NT2/D1 (cell line): ENCODE data around the gene MYH15.

ENCODE experiments used
- DNase-seq: peaks from one replicate; pipeline ENCODE4 v3.0.0-alpha.2; 2011; ENCODE audit warnings: low read depth, low spot score
- H3K27me3 ChIP-seq: 2 replicates; pipeline ENCODE4 v1.6.0; 2011; ENCODE audit warnings: mild to moderate bottlenecking; ENCODE audit not compliant: insufficient read length, insufficient read depth
- H3K36me3 ChIP-seq: 2 replicates; pipeline ENCODE4 v1.6.1; 2011; ENCODE audit warnings: mild to moderate bottlenecking, low read length, mixed read lengths; ENCODE audit not compliant: insufficient read depth, insufficient read length
- H3K4me1 ChIP-seq: 2 replicates; pipeline ENCODE4 v1.5.1; 2011; ENCODE audit not compliant: insufficient read depth, insufficient read length
- H3K4me3 ChIP-seq: 2 replicates; pipeline ENCODE4 v1.5.1; 2011; ENCODE audit warnings: low read depth; ENCODE audit not compliant: insufficient read length
- H3K9ac ChIP-seq: 2 replicates; pipeline ENCODE4 v1.6.0; 2011; ENCODE audit warnings: low read depth; ENCODE audit not compliant: insufficient read length
- H3K9me3 ChIP-seq: 2 replicates; pipeline ENCODE4 v1.5.1; 2011; ENCODE audit warnings: mild to moderate bottlenecking, low read length; ENCODE audit not compliant: insufficient read depth
- SUZ12 ChIP-seq: IDR thresholded peaks from 2 replicates; pipeline ENCODE4 v1.6.1; 2011; ENCODE audit not compliant: insufficient read length, insufficient read depth; ENCODE audit errors: extremely low read depth
- YY1 ChIP-seq: IDR thresholded peaks from 2 replicates; pipeline ENCODE4 v1.6.1; 2011; ENCODE audit not compliant: insufficient read length, insufficient read depth
- ZNF274 ChIP-seq: IDR thresholded peaks from 2 replicates; pipeline ENCODE4 v1.6.1; 2011; ENCODE audit warnings: mild to moderate bottlenecking, low read depth, low read length

Gene MYH15

DNA sequence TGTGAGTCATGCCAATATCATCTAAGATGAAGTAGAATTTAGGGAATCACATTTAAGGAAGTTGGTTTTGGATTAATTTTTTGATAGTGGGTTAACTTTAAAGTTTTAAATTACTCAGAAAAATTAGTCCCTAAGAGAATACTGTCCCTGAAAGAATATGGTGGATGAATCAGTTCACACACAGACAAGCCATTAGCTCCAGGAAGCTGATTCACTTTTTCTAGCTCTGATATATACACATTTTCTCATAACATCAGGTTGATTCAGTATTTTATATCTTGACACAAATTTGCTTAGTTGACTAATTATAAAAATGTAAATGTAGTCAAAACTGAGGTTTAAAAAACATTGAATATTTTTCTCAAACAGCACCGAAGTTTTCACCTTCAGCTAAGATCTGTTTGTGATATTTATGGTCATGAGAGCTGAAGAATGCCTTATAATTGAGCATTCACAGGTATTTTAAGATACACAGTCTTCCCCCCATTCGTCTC, 55.1 kb downstream of the MYH15 start:
- TF ChIP-seq YY1, result no peak
- no peak for TF ChIP-seq SUZ12
- TF ChIP-seq ZNF274, result no peak
- Histone ChIP-seq H3K4me3 (no peak overlapping the region), H3K4me1 (no peaks in the 10 kb centered on the region), H3K9ac (no peak overlapping the region), H3K9me3 (no peaks in the 10 kb centered on the region), H3K27me3 (no peaks in the 10 kb centered on the region), H3K36me3 (no peaks in the 10 kb centered on the region)
- no peak for DNase-seq

DNA sequence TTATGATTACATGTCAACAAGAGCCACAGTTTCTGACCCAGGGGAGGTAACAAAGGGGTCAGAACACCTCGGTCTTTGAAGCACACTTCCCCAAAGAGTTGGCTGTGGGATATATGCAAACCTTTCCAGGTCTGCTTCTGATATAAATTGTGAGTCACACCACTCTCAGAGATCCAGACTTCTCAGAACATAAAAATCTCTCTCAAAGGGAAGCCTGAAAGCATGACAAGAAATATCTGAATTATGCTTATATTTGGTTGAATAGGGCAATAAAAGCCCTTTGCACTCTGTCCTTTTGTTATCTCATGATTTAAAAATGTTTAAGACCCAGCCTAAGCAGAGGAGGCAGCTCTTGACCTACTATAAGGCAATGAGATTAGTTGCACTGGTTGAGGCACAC, 56.8 kb downstream of the MYH15 start:
- no peaks in the 10 kb centered on the region for H3K36me3 ChIP-seq
- no peak for DNase-seq
- no peak for TF ChIP-seq ZNF274
- no peak for TF ChIP-seq YY1
- TF ChIP-seq SUZ12, result no peak

DNA sequence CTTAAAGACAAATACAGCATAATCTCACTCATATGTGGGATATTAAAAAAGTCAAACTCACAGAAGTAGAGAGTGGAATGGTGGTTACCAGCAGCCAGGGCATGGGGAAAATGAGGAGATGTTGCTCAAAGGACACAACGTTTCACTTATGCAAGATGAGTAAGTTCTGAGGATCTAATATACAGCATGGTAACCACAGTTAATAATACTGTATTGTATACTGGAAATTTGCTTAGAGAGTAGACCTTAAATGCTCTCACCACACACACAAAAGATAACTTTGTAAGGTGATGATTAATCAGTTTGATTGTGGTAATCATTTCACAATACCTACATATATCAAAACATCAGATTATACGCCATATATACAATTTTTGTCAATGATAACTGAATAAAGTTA, 60.0 kb downstream of the MYH15 start:
- no peak for TF ChIP-seq YY1
- Histone ChIP-seq H3K4me3 (no peak overlapping the region), H3K9ac (no peak overlapping the region), H3K9me3 (peaks cover 28% of the 10 kb centered on the region), H3K36me3 (no peaks in the 10 kb centered on the region), H3K27me3 (no peaks in the 10 kb centered on the region), H3K4me1 (no peaks in the 10 kb centered on the region)
- no peak for DNase-seq

More for the DNA sequence above, 56.8 kb downstream of the MYH15 start:
- no peaks in the 10 kb centered on the region for H3K4me1 ChIP-seq
- H3K4me3 ChIP-seq, result no peak overlapping the region
- 0 out of 2 replicates have a peak, but pooled peaks cover under 1% of the 10 kb centered on the region for H3K9me3 ChIP-seq
- no peaks in the 10 kb centered on the region for H3K27me3 ChIP-seq
- no peak overlapping the region for H3K9ac ChIP-seq

DNA sequence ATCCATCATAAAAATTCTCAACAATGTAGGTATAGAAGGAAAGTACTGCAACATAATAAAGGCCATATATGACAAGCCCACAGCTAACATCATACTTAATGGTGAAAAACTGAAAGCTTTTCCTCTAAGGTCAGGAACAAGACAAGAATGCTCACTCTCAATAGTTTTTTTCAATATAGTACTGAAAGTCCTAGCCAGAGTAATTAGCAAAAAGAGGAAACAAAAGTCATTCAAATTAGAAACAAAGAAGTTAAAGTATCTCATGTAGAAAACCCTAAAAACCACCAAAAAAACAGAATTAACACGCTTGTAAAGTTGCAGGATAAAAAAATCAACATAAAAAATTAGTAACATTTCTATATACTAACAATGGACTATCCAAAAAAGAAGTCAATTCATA, 61.8 kb downstream of the MYH15 start:
- TF ChIP-seq SUZ12, result no peak
- no peak for TF ChIP-seq YY1
- TF ChIP-seq ZNF274, result no peak
- peaks cover 28% of the 10 kb centered on the region for H3K9me3 ChIP-seq
- H3K36me3 ChIP-seq, result no peaks in the 10 kb centered on the region
- no peak for DNase-seq
- no peaks in the 10 kb centered on the region for H3K4me1 ChIP-seq
- no peak overlapping the region for H3K4me3 ChIP-seq
- no peaks in the 10 kb centered on the region for H3K27me3 ChIP-seq
- H3K9ac ChIP-seq, result no peak overlapping the region

DNA sequence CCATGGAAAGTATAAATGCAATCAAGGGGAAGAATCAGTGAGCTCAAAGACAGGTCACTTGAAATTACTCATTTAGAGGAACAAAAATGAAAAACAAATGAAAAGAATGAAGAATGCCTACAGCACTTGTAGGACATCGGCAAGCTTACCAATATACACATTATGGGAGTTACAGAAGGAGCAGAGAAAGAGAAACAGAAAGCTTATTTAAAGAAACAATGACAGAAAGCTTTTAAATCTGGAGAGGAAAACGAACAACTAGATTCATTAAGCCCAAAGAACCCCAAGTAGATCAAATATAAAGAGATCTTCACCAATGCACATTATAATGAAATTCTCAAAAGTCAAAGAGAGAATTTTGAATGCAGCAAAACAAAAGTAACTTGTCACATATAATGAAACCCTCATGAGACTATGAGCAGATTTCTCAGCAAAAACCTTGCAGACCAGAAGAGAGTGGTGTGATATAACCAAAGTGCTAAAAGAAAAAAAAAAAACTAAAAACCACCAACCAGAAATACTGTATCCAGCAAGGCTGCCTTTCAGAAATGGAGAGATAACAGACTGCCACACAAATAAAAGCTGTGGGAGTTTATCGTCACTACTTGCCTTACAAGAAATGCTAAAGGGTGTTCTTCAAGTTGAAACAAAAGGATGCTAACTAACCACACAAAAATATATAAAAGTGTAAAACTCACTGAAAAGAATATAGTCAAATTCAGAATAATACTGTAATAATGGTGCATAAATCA, 63.1 kb downstream of the MYH15 start:
- Histone ChIP-seq H3K9me3 (peaks cover 28% of the 10 kb centered on the region), H3K4me1 (no peaks in the 10 kb centered on the region), H3K9ac (no peak overlapping the region), H3K27me3 (no peaks in the 10 kb centered on the region), H3K4me3 (no peak overlapping the region), H3K36me3 (no peaks in the 10 kb centered on the region)
- no peak for TF ChIP-seq ZNF274
- TF ChIP-seq SUZ12, result no peak
- no peak for TF ChIP-seq YY1
- no peak for DNase-seq

DNA sequence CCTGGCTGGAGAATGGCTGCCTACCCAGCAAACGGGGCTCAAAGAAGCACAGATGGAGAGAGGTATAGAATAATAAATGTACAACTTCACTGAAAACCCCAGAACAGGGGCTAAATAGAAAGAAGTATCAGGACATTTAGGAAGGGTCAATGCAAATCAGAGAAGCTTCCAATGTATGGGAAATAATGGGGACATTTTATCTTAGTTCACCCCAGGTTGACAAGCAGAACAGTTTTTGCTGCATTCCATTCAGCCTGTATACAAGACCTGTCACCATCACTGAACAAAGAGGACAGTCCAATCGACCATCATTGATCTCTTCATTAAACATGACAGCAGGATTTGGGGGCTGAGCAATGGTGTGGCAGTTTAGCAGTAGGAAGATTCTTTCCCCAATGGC, 68.1 kb downstream of the MYH15 start:
- H3K4me1 ChIP-seq, result no peaks in the 10 kb centered on the region
- H3K27me3 ChIP-seq, result no peaks in the 10 kb centered on the region
- H3K9ac ChIP-seq, result no peak overlapping the region
- no peak for DNase-seq
- no peak overlapping the region for H3K4me3 ChIP-seq
- H3K9me3 ChIP-seq, result peaks cover 14% of the 10 kb centered on the region
- no peaks in the 10 kb centered on the region for H3K36me3 ChIP-seq
- no peak for TF ChIP-seq YY1
- no peak for TF ChIP-seq ZNF274
- TF ChIP-seq SUZ12, result no peak

DNA sequence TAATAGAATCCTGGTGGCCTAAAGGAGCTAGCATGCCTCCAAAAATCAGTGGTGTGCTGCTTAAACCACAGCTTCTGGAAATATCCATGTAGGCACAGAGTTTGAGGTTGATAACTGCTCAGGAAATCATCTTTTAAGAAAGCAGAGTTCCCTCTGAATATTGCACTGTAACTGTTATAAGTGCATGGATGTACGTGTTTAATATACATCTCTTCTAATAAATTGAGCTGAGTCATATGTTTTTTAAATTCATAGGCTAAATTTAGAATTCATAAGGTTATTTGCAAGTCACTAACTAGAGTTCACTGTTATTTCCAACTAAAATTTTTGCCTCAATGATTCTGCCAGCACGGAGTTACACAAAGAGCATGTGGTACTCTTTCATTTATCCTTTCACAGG, 68.9 kb downstream of the MYH15 start:
- Histone ChIP-seq H3K4me1 (no peaks in the 10 kb centered on the region), H3K9me3 (peaks cover 7% of the 10 kb centered on the region; the same call in 1 of the 2 replicates), H3K4me3 (no peak overlapping the region), H3K36me3 (no peaks in the 10 kb centered on the region), H3K27me3 (no peaks in the 10 kb centered on the region), H3K9ac (no peak overlapping the region)
- no peak for TF ChIP-seq ZNF274
- TF ChIP-seq YY1, result no peak
- TF ChIP-seq SUZ12, result no peak
- no peak for DNase-seq
